Mesenchymal stem cell (in vitro differentiated cells and primary cell): ENCODE results near the gene ERP44.

Experiments used
- DNase-seq: peaks from one replicate; pipeline ENCODE4 v3.0.0-alpha.2; 2013
- H2AFZ ChIP-seq: one replicate; pipeline ENCODE4 v1.6.1; 2013; ENCODE audit warnings: low read depth, mild to moderate bottlenecking, control low read depth, inconsistent platforms, low read length, moderate library complexity
- H2AK5ac ChIP-seq: 2 replicates; pipeline ENCODE4 v1.6.1; 2013; ENCODE audit warnings: low read length, moderate library complexity, mild to moderate bottlenecking, inconsistent platforms; ENCODE audit not compliant: severe bottlenecking
- H2BK120ac ChIP-seq: one replicate; pipeline ENCODE4 v1.6.1; 2013; ENCODE audit warnings: low read depth, mild to moderate bottlenecking, inconsistent platforms, low read length, moderate library complexity
- H2BK12ac ChIP-seq, 2 experiments: one replicate each; pipeline ENCODE4 v1.6.1; 2013; ENCODE audit warnings: inconsistent platforms in 2 of 2, low read length in 2 of 2, mild to moderate bottlenecking in 2 of 2, moderate library complexity in 2 of 2, control low read depth in 1 of 2
- H2BK15ac ChIP-seq: one replicate; pipeline ENCODE4 v1.6.1; 2013; ENCODE audit warnings: mild to moderate bottlenecking, low read depth, inconsistent platforms; ENCODE audit not compliant: poor library complexity, severe bottlenecking
- H2BK5ac ChIP-seq: 2 replicates; pipeline ENCODE4 v1.6.1; 2013; ENCODE audit warnings: low read depth, mild to moderate bottlenecking, low read length, control low read depth, inconsistent platforms; ENCODE audit not compliant: poor library complexity, severe bottlenecking
- H3K14ac ChIP-seq, 2 experiments: one replicate each; pipeline ENCODE4 v1.6.1; 2013; ENCODE audit warnings: inconsistent platforms in 2 of 2, low read length in 2 of 2, control low read depth in 1 of 2, mild to moderate bottlenecking in 1 of 2, moderate library complexity in 1 of 2
- H3K18ac ChIP-seq, 2 experiments: one replicate each; pipeline ENCODE4 v1.6.1; 2013; ENCODE audit warnings: inconsistent platforms in 2 of 2, low read length in 2 of 2, control low read depth in 1 of 2, low read depth in 1 of 2, mild to moderate bottlenecking in 1 of 2
- H3K23ac ChIP-seq, 2 experiments: one replicate each; pipeline ENCODE4 v1.6.1; 2013; ENCODE audit warnings: inconsistent platforms in 2 of 2, low read length in 2 of 2, mild to moderate bottlenecking in 2 of 2, moderate library complexity in 2 of 2, control low read depth in 1 of 2
- H3K27ac ChIP-seq: 2 replicates; pipeline ENCODE4 v1.5.1; 2013; ENCODE audit warnings: mild to moderate bottlenecking, moderate library complexity, low read length, control low read depth, inconsistent platforms; ENCODE audit not compliant: poor library complexity, severe bottlenecking
- H3K27me3 ChIP-seq, 2 experiments: 2 replicates each; pipeline versions ENCODE4 v1.6.1 to v1.7.0; 2013; ENCODE audit warnings: low read length in 2 of 2, mild to moderate bottlenecking in 2 of 2, moderate library complexity in 2 of 2, control low read depth in 1 of 2, inconsistent platforms in 1 of 2; ENCODE audit not compliant: control insufficient read depth in 1 of 2, insufficient read depth in 1 of 2
- H3K36me3 ChIP-seq, 2 experiments: 2 replicates each; pipeline versions ENCODE4 v1.6.1 to v1.7.0; 2013; ENCODE audit warnings: low read length in 2 of 2, control low read depth in 1 of 2, inconsistent platforms in 1 of 2, low read depth in 1 of 2, mild to moderate bottlenecking in 1 of 2; ENCODE audit not compliant: insufficient read depth in 2 of 2, control insufficient read depth in 1 of 2
- H3K4ac ChIP-seq, 2 experiments: one replicate each; pipeline ENCODE4 v1.6.1; 2013; ENCODE audit warnings: inconsistent platforms in 2 of 2, low read length in 2 of 2, mild to moderate bottlenecking in 2 of 2, moderate library complexity in 2 of 2, control low read depth in 1 of 2, low read depth in 1 of 2
- H3K4me1 ChIP-seq: 2 replicates; pipeline ENCODE4 v1.6.1; 2013; ENCODE audit warnings: low read depth, low read length, control low read depth; ENCODE audit not compliant: control insufficient read depth, insufficient read depth
- H3K4me2 ChIP-seq: 2 replicates; pipeline ENCODE4 v1.6.1; 2013; ENCODE audit warnings: low read length, mild to moderate bottlenecking, inconsistent platforms; ENCODE audit not compliant: poor library complexity, severe bottlenecking
- H3K4me3 ChIP-seq, 2 experiments: 2 replicates each; pipeline versions ENCODE4 v1.5.1 to v1.7.0; 2013; ENCODE audit warnings: low read length in 2 of 2, mild to moderate bottlenecking in 2 of 2, control low read depth in 1 of 2, low read depth in 1 of 2; ENCODE audit not compliant: insufficient read depth in 1 of 2
- H3K79me1 ChIP-seq: replicated peaks from 2 replicates; pipeline ENCODE4 v1.6.1; 2013; ENCODE audit warnings: mild to moderate bottlenecking, control low read depth, low read length, inconsistent platforms; ENCODE audit not compliant: poor library complexity, severe bottlenecking
- H3K9ac ChIP-seq: 2 replicates; pipeline ENCODE4 v1.7.0; 2013; ENCODE audit warnings: mild to moderate bottlenecking, low read length, moderate library complexity
- H3K9me3 ChIP-seq: 2 replicates; pipeline ENCODE4 v1.7.0; 2013; ENCODE audit warnings: mild to moderate bottlenecking, low read length; ENCODE audit not compliant: control insufficient read depth
- H4K8ac ChIP-seq: one replicate; pipeline ENCODE4 v1.6.1; 2013; ENCODE audit warnings: inconsistent platforms, mild to moderate bottlenecking, low read length, moderate library complexity
- H4K91ac ChIP-seq: one replicate; pipeline ENCODE4 v1.6.1; 2013; ENCODE audit warnings: mild to moderate bottlenecking, low read length, inconsistent platforms
- WGBS: methylation state at CpG from one replicate; pipeline ENCODE4 v1.1.7; 2013; ENCODE audit warnings: mixed read lengths; 5-methylcytosine and 5-hydroxymethylcytosine counted together

Gene ERP44

DNA sequence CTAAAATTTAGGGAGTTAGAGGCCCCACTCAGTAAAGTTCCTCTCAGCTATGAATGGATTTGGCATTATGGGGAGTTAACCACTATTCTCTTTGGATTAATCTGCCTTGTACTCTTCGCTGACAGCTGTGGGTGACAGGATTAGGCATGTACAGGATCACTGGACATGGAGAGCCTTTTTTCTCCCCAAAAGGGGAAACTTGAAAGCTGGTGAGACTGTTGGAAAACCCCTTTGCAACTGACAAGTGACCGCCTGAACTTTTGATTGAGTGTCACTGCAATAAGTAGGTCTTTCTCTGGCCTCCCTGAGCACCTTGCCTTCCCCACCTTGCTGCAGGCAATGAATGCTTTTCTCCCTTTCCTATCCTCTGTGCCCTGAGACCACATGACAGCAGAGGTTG, 68.3 kb downstream of the ERP44 start:
- Histone ChIP-seq H2AFZ (no peak overlapping the region), H3K9me3 (no peaks in the 10 kb centered on the region), H3K18ac (no peak overlapping the region), H3K9ac (no peak overlapping the region), H3K79me1 (peaks cover 30% of the 10 kb centered on the region), H2BK120ac (no peak overlapping the region), H2AK5ac (no peak overlapping the region), H4K8ac (no peak overlapping the region), H2BK5ac (no peak overlapping the region), H3K36me3 (peaks cover 0 to 14% of the 10 kb centered on the region in 2 experiments), H2BK12ac (no peak overlapping the region), H3K23ac (no peak overlapping the region), H3K4me3 (no peak overlapping the region), H3K4me2 (no peak overlapping the region), H3K4ac (no peak overlapping the region), H3K27me3 (no peaks in the 10 kb centered on the region), H3K27ac (no peak overlapping the region), H4K91ac (no peak overlapping the region), H3K14ac (no peak overlapping the region), H2BK15ac (no peak overlapping the region), H3K4me1 (no peaks in the 10 kb centered on the region)
- DNase-seq = no peak
- WGBS = 98% methylated on average over 2 of the region's 2 CpGs

GRCh38 chr9:100029251-100029650, 69.5 kb downstream of the ERP44 start:
- no peak overlapping the region for H3K4me2 ChIP-seq
- DNase-seq = no peak
- no peak overlapping the region for H2BK15ac ChIP-seq
- no peak overlapping the region for H4K91ac ChIP-seq
- H3K18ac ChIP-seq = no peak overlapping the region
- H3K9me3 ChIP-seq = peaks cover 5% of the 10 kb centered on the region
- no peak overlapping the region for H2BK120ac ChIP-seq
- 94% methylated on average over 2 of the region's 3 CpGs for WGBS
- no peaks in the 10 kb centered on the region for H3K27me3 ChIP-seq
- no peak overlapping the region for H3K14ac ChIP-seq
- H3K27ac ChIP-seq = no peak overlapping the region
- no peak overlapping the region for H3K4ac ChIP-seq
- no peak overlapping the region for H2AFZ ChIP-seq
- no peak overlapping the region for H3K9ac ChIP-seq
- H3K4me1 ChIP-seq = no peaks in the 10 kb centered on the region
- no peak overlapping the region for H2AK5ac ChIP-seq
- H3K23ac ChIP-seq = no peak overlapping the region
- H2BK12ac ChIP-seq = no peak overlapping the region
- no peak overlapping the region for H4K8ac ChIP-seq
- no peak overlapping the region for H3K4me3 ChIP-seq
- H3K79me1 ChIP-seq = peaks cover 28% of the 10 kb centered on the region
- peaks cover 0 to 16% of the 10 kb centered on the region in 2 experiments for H3K36me3 ChIP-seq
- H2BK5ac ChIP-seq = no peak overlapping the region

GRCh38 chr9:100028201-100028784, 70.5 kb downstream of the ERP44 start:
- no peak overlapping the region for H2BK120ac ChIP-seq
- no peak overlapping the region for H3K14ac ChIP-seq
- H3K18ac ChIP-seq = no peak overlapping the region
- no peak overlapping the region for H3K4ac ChIP-seq
- H3K4me1 ChIP-seq = no peaks in the 10 kb centered on the region
- H3K79me1 ChIP-seq = peaks cover 24% of the 10 kb centered on the region
- H4K8ac ChIP-seq = no peak overlapping the region
- peak; percentile 77 for DNase-seq
- peaks cover 5% of the 10 kb centered on the region for H3K9me3 ChIP-seq
- H2BK15ac ChIP-seq = no peak overlapping the region
- no peak overlapping the region for H2BK12ac ChIP-seq
- H2AFZ ChIP-seq = no peak overlapping the region
- H2AK5ac ChIP-seq = no peak overlapping the region
- no peak overlapping the region for H3K27ac ChIP-seq
- H3K23ac ChIP-seq = no peak overlapping the region
- H4K91ac ChIP-seq = no peak overlapping the region
- WGBS = 53% methylated on average over 1 of the region's 2 CpGs
- no peak overlapping the region for H3K9ac ChIP-seq
- no peak overlapping the region for H2BK5ac ChIP-seq
- no peak overlapping the region for H3K4me3 ChIP-seq
- peaks cover 0 to 16% of the 10 kb centered on the region in 2 experiments for H3K36me3 ChIP-seq
- H3K4me2 ChIP-seq = no peak overlapping the region
- no peaks in the 10 kb centered on the region for H3K27me3 ChIP-seq

DNA sequence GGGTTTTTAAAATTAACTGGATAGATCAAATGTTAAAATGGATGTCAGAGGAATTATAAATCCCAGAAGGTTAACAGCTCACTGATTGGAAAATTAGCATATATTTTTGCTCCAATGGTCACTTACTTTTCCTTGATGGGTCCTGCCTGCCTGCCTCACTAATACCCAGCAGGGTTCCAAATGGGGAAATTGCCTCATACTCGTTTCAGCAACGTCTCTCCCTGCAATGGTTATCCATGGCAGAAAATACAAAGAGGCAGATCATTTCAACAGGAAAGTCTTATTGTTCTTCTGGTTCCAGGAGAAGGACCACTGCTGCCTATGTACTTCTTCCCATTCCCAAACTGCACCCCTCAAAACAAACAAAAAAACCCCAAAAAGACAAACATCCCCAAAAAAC, 71.3 kb downstream of the ERP44 start:
- no peak overlapping the region for H2BK12ac ChIP-seq
- no peak overlapping the region for H3K4ac ChIP-seq
- H3K4me3 ChIP-seq = no peak overlapping the region
- no peak overlapping the region for H3K27ac ChIP-seq
- peaks cover 0 to 14% of the 10 kb centered on the region in 2 experiments for H3K36me3 ChIP-seq
- no peak overlapping the region for H3K4me2 ChIP-seq
- H3K23ac ChIP-seq = no peak overlapping the region
- H3K27me3 ChIP-seq = no peaks in the 10 kb centered on the region
- peaks cover 5% of the 10 kb centered on the region for H3K9me3 ChIP-seq
- H3K9ac ChIP-seq = no peak overlapping the region
- H4K8ac ChIP-seq = no peak overlapping the region
- no peak overlapping the region for H2AFZ ChIP-seq
- H2BK15ac ChIP-seq = no peak overlapping the region
- H3K14ac ChIP-seq = no peak overlapping the region
- DNase-seq = no peak
- WGBS = 89% methylated on average over 2 of the region's 2 CpGs
- H2BK120ac ChIP-seq = no peak overlapping the region
- H2BK5ac ChIP-seq = no peak overlapping the region
- H3K18ac ChIP-seq = no peak overlapping the region
- H3K79me1 ChIP-seq = peaks cover 22% of the 10 kb centered on the region
- H2AK5ac ChIP-seq = no peak overlapping the region
- no peak overlapping the region for H4K91ac ChIP-seq
- no peaks in the 10 kb centered on the region for H3K4me1 ChIP-seq
